ENCODE results near the gene WNT16.

WNT16 gene

DNA sequence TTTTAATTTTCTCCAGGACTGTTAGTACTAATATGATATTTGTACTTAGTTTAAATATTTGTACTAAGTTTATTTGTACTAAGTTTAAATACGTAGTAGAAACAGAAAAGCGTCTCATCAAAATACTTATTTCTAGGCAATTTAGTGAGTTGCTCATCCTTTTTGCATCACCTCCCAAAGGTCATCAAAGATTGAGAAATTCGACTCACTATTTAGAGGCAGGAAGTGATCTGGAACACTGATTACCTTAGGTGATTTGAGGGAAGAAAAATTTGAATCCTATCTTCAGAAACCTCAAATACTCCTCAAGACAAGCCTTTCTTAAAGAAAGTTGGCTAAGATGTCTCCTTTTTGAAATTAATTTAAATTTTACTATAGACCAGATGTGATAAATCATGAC is 14.5 kb downstream of the WNT16 start:
- H3F3A ChIP-seq (ENCODE audit: control insufficient read depth, insufficient read depth): 0 out of 2 replicates have a peak, but pooled peaks cover 6% of the 10 kb centered on the region
- H3K27ac ChIP-seq (ENCODE audit: low read depth, low read length): no peak overlapping the region
- H3K9me2 ChIP-seq (replicated peaks; ENCODE audit: control insufficient read depth, low read length): no peaks in the 10 kb centered on the region
- H3K27me3 ChIP-seq (ENCODE audit: control insufficient read depth, low read length): no peaks in the 10 kb centered on the region
- H3K9me3 ChIP-seq (ENCODE audit: control insufficient read depth, insufficient read depth, low read length): no peaks in the 10 kb centered on the region
- no peak overlapping the region for H3K4me2 ChIP-seq (ENCODE audit: low read length)
- peaks cover 20% of the 10 kb centered on the region for H3K36me3 ChIP-seq (ENCODE audit: control insufficient read depth, low read length)
- no peaks in the 10 kb centered on the region for H3K4me1 ChIP-seq (ENCODE audit: control insufficient read depth, low read length)
- H3K79me2 ChIP-seq (ENCODE audit: control insufficient read depth, low read length): no peaks in the 10 kb centered on the region
- no peak overlapping the region for H3K4me3 ChIP-seq (ENCODE audit: low read length)
- H4K20me1 ChIP-seq (ENCODE audit: control insufficient read depth, insufficient read depth, low read depth, low read length): no peaks in the 10 kb centered on the region
- TF ChIP-seq, protein P1, sequence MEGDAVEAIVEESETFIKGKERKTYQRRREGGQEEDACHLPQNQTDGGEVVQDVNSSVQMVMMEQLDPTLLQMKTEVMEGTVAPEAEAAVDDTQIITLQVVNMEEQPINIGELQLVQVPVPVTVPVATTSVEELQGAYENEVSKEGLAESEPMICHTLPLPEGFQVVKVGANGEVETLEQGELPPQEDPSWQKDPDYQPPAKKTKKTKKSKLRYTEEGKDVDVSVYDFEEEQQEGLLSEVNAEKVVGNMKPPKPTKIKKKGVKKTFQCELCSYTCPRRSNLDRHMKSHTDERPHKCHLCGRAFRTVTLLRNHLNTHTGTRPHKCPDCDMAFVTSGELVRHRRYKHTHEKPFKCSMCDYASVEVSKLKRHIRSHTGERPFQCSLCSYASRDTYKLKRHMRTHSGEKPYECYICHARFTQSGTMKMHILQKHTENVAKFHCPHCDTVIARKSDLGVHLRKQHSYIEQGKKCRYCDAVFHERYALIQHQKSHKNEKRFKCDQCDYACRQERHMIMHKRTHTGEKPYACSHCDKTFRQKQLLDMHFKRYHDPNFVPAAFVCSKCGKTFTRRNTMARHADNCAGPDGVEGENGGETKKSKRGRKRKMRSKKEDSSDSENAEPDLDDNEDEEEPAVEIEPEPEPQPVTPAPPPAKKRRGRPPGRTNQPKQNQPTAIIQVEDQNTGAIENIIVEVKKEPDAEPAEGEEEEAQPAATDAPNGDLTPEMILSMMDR (IDR thresholded peaks at IDR 0.05; ENCODE audit: low read depth, low read length, poor library complexity, severe bottlenecking): no peak
- TF ChIP-seq EZH2phosphoT487 (IDR thresholded peaks at IDR 0.05; ENCODE audit: borderline replicate concordance, low read length): no peak

GRCh38 chr7:121344093-121344492 is 15.3 kb downstream of the WNT16 start:
- H3K36me3 ChIP-seq (ENCODE audit: control insufficient read depth, low read length): peaks cover 20% of the 10 kb centered on the region
- H3K9me2 ChIP-seq (replicated peaks; ENCODE audit: control insufficient read depth, low read length): no peaks in the 10 kb centered on the region
- H3K4me3 ChIP-seq (ENCODE audit: low read length): no peak overlapping the region
- no peaks in the 10 kb centered on the region for H3K9me3 ChIP-seq (ENCODE audit: control insufficient read depth, insufficient read depth, low read length)
- H3K27ac ChIP-seq (ENCODE audit: low read depth, low read length): no peak overlapping the region
- TF ChIP-seq, protein P1 (IDR thresholded peaks at IDR 0.05; ENCODE audit: low read depth, low read length, poor library complexity, severe bottlenecking): no peak
- no peak for TF ChIP-seq EZH2phosphoT487 (IDR thresholded peaks at IDR 0.05; ENCODE audit: borderline replicate concordance, low read length)
- no peaks in the 10 kb centered on the region for H4K20me1 ChIP-seq (ENCODE audit: control insufficient read depth, insufficient read depth, low read depth, low read length)
- no peaks in the 10 kb centered on the region for H3K79me2 ChIP-seq (ENCODE audit: control insufficient read depth, low read length)
- no peaks in the 10 kb centered on the region for H3K4me1 ChIP-seq (ENCODE audit: control insufficient read depth, low read length)
- no peak overlapping the region for H3K4me2 ChIP-seq (ENCODE audit: low read length)
- 0 out of 2 replicates have a peak, but pooled peaks cover 6% of the 10 kb centered on the region for H3F3A ChIP-seq (ENCODE audit: control insufficient read depth, insufficient read depth)
- H3K27me3 ChIP-seq (ENCODE audit: control insufficient read depth, low read length): no peaks in the 10 kb centered on the region

- H3K4me1 ChIP-seq (ENCODE audit: control insufficient read depth, low read length): no peaks in the 10 kb centered on the region
Measured at GRCh38 chr7:121344497-121344896, 15.7 kb downstream of the WNT16 start.

More at GRCh38 chr7:121344497-121344896, 15.7 kb downstream of the WNT16 start:
- Histone ChIP-seq H3K4me2 (ENCODE audit: low read length) (no peak overlapping the region), H3K9me2 (replicated peaks; ENCODE audit: control insufficient read depth, low read length) (no peaks in the 10 kb centered on the region), H3K79me2 (ENCODE audit: control insufficient read depth, low read length) (no peaks in the 10 kb centered on the region), H3K27ac (ENCODE audit: low read depth, low read length) (no peak overlapping the region), H3F3A (ENCODE audit: control insufficient read depth, insufficient read depth) (0 out of 2 replicates have a peak, but pooled peaks cover 6% of the 10 kb centered on the region), H4K20me1 (ENCODE audit: control insufficient read depth, insufficient read depth, low read depth, low read length) (no peaks in the 10 kb centered on the region), H3K4me3 (ENCODE audit: low read length) (no peak overlapping the region), H3K36me3 (ENCODE audit: control insufficient read depth, low read length) (peaks cover 20% of the 10 kb centered on the region), H3K9me3 (ENCODE audit: control insufficient read depth, insufficient read depth, low read length) (no peaks in the 10 kb centered on the region), H3K27me3 (ENCODE audit: control insufficient read depth, low read length) (no peaks in the 10 kb centered on the region)
- TF ChIP-seq, protein P1 (IDR thresholded peaks at IDR 0.05; ENCODE audit: low read depth, low read length, poor library complexity, severe bottlenecking): no peak
- TF ChIP-seq EZH2phosphoT487 (IDR thresholded peaks at IDR 0.05; ENCODE audit: borderline replicate concordance, low read length): no peak
